Suprapubic skin (tissue), 3 donors: Measurements from ENCODE around the gene SUCLG1.

Experiments used
- EP300 ChIP-seq: sonication (generic); formaldehyde crosslinking; IDR thresholded peaks from one replicate; pipeline ENCODE4 v1.6.1; 2017; ENCODE audit warnings: antibody characterized with exemption
- POLR2A ChIP-seq, 2 donors: fragments of 450-650 bp; IDR thresholded peaks; one replicate each; pipeline ENCODE4 v1.6.1; 2017; ENCODE audit warnings: antibody characterized with exemption in 2 of 2, mild to moderate bottlenecking in 2 of 2, moderate library complexity in 2 of 2
- TF ChIP-seq, protein P1 (sequence below), 2 donors: fragments of 200-600 bp in 1 of 2; fragments of 450-650 bp in 1 of 2; sonication (generic) in 1 of 2; IDR thresholded peaks; one replicate each; pipeline ENCODE4 v1.5.1; 2016 to 2019; ENCODE audit warnings: antibody characterized with exemption in 2 of 2, mild to moderate bottlenecking in 1 of 2, moderate library complexity in 1 of 2

DNA sequence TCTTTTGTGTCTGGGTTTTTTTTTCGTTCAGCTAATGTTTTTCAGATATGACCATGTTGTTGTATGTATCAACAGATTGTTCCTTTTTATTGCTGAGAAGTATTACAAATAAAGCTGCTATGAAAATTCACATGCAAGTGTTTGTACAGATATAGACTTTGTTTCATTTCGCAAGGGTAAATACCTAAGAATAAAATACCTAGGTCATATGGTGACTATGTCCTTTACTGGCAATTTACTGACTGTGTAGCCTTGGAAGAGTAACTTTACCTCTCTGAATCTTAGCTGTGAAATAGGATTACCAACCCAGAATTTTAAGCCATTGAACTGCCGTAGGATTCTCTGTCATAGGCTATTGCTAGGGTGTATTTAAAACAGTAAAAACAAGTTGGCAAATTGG lies 38.2 kb upstream of the SUCLG1 start:
- TF ChIP-seq, protein P1, sequence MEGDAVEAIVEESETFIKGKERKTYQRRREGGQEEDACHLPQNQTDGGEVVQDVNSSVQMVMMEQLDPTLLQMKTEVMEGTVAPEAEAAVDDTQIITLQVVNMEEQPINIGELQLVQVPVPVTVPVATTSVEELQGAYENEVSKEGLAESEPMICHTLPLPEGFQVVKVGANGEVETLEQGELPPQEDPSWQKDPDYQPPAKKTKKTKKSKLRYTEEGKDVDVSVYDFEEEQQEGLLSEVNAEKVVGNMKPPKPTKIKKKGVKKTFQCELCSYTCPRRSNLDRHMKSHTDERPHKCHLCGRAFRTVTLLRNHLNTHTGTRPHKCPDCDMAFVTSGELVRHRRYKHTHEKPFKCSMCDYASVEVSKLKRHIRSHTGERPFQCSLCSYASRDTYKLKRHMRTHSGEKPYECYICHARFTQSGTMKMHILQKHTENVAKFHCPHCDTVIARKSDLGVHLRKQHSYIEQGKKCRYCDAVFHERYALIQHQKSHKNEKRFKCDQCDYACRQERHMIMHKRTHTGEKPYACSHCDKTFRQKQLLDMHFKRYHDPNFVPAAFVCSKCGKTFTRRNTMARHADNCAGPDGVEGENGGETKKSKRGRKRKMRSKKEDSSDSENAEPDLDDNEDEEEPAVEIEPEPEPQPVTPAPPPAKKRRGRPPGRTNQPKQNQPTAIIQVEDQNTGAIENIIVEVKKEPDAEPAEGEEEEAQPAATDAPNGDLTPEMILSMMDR (IDR thresholded peaks at IDR 0.05): no peak
- no peak for TF ChIP-seq POLR2A (IDR thresholded peaks at IDR 0.05)
- TF ChIP-seq EP300: no peak
